GM12874 (cell line): Measurements from ENCODE around the gene DAPK1.

ENCODE experiments used
- TF ChIP-seq, protein P1 (sequence below): IDR thresholded peaks from 2 replicates; pipeline ENCODE4 v1.5.1; 2011; ENCODE audit warnings: low read depth, mild to moderate bottlenecking, control low read depth, low read length, moderate library complexity; ENCODE audit not compliant: insufficient read depth

DAPK1 gene

DNA sequence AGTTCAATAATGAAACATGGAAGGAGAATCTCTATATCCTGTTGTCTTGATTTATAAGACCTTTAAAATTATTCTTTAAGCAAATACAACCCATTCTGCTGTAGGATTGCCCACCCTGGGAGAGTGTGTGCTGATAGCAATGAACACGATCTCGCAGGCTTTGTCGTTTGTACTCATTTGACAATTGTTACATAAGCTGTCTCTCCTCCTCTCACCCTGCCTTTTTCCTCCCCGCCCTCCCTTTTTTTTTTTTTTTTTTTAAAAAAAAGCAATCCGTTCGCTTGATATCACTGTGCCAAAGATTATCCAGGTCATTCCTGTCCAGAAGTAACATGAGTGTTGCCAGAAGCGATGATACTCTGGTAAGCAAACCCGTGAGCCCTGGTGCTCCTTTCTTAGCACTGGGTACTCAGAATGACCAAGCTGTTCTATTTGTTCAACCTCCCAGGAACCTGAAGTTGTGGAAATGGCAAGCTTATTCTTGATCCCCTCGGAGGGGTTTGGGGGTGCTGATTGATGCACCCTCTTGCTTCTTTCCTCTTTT lies 145.5 kb downstream of the DAPK1 start:
- TF ChIP-seq, protein P1, sequence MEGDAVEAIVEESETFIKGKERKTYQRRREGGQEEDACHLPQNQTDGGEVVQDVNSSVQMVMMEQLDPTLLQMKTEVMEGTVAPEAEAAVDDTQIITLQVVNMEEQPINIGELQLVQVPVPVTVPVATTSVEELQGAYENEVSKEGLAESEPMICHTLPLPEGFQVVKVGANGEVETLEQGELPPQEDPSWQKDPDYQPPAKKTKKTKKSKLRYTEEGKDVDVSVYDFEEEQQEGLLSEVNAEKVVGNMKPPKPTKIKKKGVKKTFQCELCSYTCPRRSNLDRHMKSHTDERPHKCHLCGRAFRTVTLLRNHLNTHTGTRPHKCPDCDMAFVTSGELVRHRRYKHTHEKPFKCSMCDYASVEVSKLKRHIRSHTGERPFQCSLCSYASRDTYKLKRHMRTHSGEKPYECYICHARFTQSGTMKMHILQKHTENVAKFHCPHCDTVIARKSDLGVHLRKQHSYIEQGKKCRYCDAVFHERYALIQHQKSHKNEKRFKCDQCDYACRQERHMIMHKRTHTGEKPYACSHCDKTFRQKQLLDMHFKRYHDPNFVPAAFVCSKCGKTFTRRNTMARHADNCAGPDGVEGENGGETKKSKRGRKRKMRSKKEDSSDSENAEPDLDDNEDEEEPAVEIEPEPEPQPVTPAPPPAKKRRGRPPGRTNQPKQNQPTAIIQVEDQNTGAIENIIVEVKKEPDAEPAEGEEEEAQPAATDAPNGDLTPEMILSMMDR: no peak

DNA sequence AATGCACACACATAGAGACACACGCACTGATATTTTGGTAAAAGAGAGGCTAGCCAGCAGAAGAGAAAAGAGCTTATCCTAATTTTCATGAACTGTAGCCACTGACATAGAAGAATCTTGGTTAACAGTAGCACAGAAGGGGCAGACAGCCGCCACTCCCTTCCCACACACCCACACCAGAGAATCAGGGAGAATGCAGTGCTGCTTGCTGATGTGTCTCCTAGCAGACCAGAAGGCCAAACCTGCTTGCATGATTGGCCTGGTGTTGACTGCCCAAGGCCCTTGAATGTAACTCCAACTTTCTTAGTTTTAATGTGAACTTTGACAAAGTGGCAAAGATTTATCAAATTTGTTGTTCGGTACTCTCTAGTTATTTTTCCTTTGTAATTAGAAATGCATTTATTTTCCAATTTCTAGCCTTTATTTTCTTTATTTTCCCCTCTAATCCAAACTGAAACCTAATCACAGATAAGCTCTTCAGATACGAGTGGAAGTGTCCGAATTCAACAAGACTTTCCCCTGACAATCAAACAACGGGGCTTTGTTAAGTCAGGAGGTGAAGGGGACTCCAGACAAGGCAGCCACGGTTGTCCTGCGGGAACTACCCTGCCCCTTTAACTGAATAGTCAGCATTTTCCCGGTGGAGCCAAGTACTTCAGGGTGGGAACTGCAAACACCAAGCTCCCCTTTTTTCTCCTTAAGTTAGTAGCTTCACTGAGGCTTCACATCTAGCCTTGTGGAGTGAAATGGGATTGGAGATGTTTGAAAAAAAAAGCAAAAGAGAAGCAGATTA lies 146.3 kb downstream of the DAPK1 start:
- TF ChIP-seq, protein P1: no peak

DNA sequence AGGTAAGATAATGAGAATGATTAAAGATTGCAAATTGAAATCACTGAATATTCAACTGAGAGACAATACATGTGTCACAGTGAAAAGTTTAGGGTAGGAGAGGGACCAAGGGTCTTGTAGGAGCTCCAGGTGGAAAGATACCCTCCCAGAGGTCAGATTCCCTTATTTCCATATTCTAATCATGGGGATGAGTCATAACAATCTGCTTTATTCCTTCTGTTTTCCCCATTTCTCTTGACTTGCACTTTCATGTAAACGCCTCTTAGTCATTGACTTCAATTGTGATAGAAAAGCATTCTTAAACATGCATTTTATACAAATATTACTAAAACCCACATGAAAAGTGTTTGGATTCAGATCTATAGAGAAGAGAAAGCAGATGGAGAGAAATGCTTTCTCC lies 147.0 kb downstream of the DAPK1 start:
- TF ChIP-seq, protein P1: no peak

DNA sequence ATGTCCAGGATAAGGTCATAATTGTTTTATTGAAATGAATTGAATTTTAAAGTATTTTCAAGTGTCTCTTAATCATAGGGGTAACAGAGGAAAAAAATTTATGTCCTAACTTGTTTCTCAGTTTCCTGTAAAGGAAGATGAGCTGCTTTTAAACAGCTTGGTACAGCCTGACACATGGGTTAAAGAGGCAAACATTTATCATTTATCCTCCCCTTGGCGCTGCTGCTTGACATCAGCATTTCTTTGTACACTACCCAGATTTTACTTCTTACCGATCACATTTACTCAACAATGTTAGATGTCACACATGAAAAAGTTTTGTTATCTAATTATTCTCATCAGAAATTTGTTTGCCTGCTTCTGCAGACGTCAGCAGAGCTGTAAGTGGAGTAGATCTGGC lies 148.9 kb downstream of the DAPK1 start:
- TF ChIP-seq, protein P1: no peak

DNA sequence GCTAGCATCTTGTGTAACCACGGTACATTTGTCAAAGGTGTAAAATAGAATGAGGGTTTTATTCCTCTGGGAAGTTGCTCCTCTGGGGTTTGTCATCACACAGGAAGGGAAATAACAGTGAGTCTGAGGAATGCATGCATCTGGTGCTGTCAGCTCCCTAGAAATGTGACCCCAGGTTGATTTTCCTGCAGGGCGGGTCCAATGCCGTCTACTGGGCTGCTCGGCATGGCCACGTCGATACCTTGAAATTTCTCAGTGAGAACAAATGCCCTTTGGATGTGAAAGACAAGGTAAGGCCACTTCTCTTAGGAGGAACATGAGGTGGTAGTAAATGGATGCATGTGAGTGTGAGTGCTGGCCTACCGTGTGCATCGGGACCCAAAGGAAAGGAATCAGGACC lies 149.4 kb downstream of the DAPK1 start:
- TF ChIP-seq, protein P1: no peak

DNA sequence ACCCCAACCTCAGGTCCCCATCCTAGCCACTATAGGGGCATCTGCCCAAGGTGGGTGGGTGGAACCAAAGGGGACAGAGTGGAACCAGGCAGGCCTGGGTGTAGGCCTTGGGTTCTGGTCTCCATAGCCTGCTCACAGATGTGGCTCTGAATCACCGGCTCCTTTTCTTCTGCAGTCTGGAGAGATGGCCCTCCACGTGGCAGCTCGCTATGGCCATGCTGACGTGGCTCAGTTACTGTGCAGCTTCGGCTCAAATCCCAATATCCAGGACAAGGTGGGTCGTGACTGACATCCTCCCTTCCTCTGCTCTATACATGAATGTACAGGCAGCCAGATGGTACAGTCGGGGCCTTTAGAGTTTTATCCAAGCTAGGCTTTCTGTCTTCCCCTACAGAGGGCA lies 150.9 kb downstream of the DAPK1 start:
- TF ChIP-seq, protein P1: no peak

DNA sequence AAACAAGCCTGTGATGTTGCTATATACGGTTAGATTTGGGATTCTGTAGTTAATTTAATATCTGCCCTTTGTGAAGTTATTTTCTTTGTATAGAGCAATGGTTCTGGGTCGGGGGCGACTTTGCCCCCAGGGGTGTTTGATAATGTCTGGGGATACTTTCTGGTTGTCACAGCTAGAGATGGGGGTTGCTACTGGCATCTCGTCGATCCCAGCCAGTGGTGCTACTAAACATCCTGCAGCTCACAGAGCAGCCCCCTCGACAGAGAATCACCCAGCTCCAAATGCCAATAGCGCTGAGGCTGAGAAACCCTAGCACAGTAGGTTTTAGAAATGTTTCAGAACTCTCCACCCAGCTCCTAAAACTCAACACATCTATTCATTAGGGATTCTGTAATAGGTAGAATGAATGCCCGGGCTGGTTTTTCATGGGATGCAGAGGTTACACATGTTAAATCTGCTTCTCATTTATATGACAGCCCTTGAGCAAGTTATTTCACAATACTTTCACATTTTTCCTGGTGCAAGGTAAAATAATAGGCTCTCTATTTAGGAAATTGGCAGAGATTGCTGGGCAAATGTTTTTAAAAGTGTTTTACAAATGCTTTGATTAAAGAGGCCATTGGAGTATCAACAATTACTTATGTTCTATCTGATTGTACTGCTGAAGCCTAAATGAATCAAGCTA lies 153.1 kb downstream of the DAPK1 start:
- TF ChIP-seq, protein P1: no peak
